Activated naive CD4-positive, alpha-beta T cell treated with anti-CD3 and anti-CD28 coated beads, Interleukin-2, amount 50 U/mL, for 72 hours (primary cell): ENCODE results near the gene MAP4K4. TPM values are rescaled to one million over a fixed set of nuclear protein-coding genes. Genes with fewer than 3 reads are reported as not detected.
A peak's percentile ranks its signal among the peaks of the same experiment; 100 is the strongest.

ENCODE experiments used
- ATAC-seq, 2 donors: fragments of 150-1000 bp; cut with Tn5 transposase; 2 replicates each; pipeline ENCODE4 v1.10.0; 2021; ENCODE audit warnings: mild to moderate bottlenecking in 2 of 2, moderate library complexity in 2 of 2
- DNase-seq, 2 donors: peaks; one replicate each; pipeline ENCODE4 v3.0.0; 2021 to 2022; ENCODE audit warnings: low spot score in 2 of 2
- H3K27ac Mint-ChIP-seq, 2 donors: one replicate each; pipeline ENCODE4 v1.8.0; 2022; ENCODE audit warnings: mild to moderate bottlenecking in 2 of 2, mixed read lengths in 2 of 2
- H3K36me3 Mint-ChIP-seq, 2 donors: one replicate each; pipeline ENCODE4 v1.8.0; 2022; ENCODE audit warnings: mixed read lengths in 2 of 2
- H3K9me3 Mint-ChIP-seq, 2 donors: one replicate each; pipeline ENCODE4 v1.8.0; 2022; ENCODE audit warnings: mixed read lengths in 2 of 2
- total RNA-seq, 2 donors: library from RNA; stranded (reverse); gene quantifications; one replicate each; pipeline ENCODE4 v1.2.3, GENCODE V29; 2022

MAP4K4 gene
- total RNA-seq, 2 donors from 2014 or later = 82.9 to 94.3 TPM

DNA sequence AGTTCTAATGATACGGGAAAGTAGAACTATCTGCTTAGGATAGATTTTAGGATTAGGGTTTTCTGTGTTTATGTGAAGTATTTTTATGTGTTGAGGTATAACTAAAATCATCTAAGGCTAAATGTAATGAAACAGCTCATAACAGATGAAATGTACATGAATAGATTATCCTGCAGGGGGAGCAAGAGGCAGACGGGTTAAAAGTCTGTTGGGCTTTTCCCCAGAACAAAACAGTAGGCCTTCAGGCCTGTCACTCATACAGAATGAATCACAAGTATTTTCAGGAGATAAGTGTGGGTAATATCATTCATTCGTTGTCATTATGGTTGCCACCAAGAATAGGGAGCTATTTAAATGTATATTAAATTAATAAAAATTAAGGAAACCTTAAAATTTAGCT is 186.4 kb downstream of the MAP4K4 start:
- peak overlapping the region in 1 of 2 donors; percentile 59 for H3K27ac Mint-ChIP-seq
- ATAC-seq (peak; percentile 72 to 92), DNase-seq (peak in 1 of 2 donors; percentile 39)
- peaks cover 0 to 32% of the 10 kb centered on the region in 2 donors for H3K36me3 Mint-ChIP-seq
- H3K9me3 Mint-ChIP-seq = peaks cover 0 to 3% of the 10 kb centered on the region in 2 donors

DNA sequence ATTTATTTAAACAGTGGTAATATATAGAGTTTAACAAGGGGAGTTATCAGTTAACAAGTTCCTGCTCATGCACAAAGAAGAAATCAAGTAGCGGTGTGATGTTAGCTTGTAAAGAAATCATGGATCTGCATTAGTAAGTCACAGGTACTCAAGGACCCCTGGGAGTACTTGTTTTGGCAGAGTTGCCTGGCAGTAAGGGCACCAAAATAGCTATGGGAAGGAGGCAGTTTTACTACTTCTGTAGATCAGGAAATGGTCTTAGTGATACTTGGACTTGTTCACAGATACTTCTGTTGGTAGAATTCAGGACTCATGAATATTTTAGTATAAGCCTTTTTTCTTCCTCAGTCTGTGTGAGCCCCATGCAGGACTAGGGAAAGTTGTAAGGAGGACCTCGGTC is 186.9 kb downstream of the MAP4K4 start:
- ATAC-seq (peak in 1 of 2 donors; percentile 37), DNase-seq (no peak)
- Mint-ChIP-seq H3K9me3 (peaks cover 0 to 3% of the 10 kb centered on the region in 2 donors), H3K36me3 (peaks cover 0 to 32% of the 10 kb centered on the region in 2 donors), H3K27ac (peak overlapping the region in 1 of 2 donors; percentile 59)

DNA sequence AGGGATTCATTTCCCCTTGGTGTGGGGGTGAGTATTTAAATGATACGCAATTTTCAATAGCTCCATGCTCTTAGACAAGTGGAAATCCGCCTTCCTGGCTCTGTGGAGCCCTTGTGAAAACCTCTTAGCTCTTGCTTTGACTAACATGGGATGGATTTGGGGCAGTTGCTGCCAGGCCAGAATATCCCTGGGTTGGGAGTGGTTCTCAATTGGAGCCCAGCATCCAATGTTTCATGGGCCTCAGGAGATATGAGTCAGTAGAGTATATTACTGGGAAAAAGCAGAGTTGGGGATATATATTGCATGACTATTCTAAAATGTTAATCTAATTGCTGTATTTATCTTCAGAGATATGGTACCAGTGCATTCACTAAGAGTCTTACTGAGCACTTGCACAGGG is 189.8 kb downstream of the MAP4K4 start:
- DNase-seq = no peak
- peaks cover 0 to 8% of the 10 kb centered on the region in 2 donors for H3K9me3 Mint-ChIP-seq
- H3K36me3 Mint-ChIP-seq = peaks cover 7 to 40% of the 10 kb centered on the region in 2 donors
- peak overlapping the region in 1 of 2 donors; percentile 56 for H3K27ac Mint-ChIP-seq
- ATAC-seq = no peak

DNA sequence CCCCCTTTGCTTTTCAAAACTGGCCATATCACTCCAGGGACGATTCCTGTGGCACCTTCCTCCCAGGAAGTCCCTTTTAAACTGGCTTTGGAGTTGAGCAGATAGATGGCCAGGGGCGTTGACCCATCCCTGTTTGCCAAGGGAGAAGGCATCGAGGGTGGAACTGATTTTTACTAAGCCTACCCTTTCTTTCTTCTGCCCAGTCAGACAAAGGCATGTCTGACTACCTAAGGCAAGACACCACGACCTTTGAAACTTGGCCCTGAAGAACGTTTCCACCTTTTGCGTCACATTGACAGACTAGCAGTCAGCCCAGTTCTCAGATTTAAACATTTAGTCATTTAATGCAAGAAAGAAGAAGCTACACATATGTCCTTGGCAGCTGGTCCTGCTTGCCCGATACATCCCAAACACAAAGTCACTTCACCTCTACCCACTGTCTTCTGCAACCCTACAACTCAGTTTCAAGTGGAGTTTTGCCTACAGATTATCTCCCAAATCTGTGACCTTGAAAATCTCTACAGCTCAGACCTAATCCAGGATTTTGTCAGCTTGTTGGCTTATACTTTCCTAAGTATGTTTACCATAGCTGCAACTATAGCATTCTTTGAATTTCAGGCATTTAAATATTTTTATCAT is 192.1 kb downstream of the MAP4K4 start:
- Mint-ChIP-seq H3K36me3 (peaks cover 22 to 58% of the 10 kb centered on the region in 2 donors), H3K9me3 (peaks cover 0 to 18% of the 10 kb centered on the region in 2 donors), H3K27ac (no peak overlapping the region)
- ATAC-seq = no peak
- DNase-seq = no peak

DNA sequence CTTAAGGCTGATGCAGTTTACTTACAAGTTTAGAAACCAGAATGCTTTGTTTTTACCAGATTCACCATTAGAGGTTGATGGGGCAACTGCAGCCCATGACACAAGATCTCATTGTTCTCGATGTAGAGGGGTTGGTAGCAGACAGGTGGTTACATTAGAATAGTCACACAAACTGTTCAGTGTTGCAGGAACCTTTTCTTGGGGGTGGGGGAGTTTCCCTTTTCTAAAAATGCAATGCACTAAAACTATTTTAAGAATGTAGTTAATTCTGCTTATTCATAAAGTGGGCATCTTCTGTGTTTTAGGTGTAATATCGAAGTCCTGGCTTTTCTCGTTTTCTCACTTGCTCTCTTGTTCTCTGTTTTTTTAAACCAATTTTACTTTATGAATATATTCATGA is 194.9 kb downstream of the MAP4K4 start:
- ATAC-seq (no peak), DNase-seq (no peak)
- peaks cover 0 to 15% of the 10 kb centered on the region in 2 donors for H3K9me3 Mint-ChIP-seq
- no peak overlapping the region for H3K27ac Mint-ChIP-seq
- peaks cover 28 to 58% of the 10 kb centered on the region in 2 donors for H3K36me3 Mint-ChIP-seq

DNA sequence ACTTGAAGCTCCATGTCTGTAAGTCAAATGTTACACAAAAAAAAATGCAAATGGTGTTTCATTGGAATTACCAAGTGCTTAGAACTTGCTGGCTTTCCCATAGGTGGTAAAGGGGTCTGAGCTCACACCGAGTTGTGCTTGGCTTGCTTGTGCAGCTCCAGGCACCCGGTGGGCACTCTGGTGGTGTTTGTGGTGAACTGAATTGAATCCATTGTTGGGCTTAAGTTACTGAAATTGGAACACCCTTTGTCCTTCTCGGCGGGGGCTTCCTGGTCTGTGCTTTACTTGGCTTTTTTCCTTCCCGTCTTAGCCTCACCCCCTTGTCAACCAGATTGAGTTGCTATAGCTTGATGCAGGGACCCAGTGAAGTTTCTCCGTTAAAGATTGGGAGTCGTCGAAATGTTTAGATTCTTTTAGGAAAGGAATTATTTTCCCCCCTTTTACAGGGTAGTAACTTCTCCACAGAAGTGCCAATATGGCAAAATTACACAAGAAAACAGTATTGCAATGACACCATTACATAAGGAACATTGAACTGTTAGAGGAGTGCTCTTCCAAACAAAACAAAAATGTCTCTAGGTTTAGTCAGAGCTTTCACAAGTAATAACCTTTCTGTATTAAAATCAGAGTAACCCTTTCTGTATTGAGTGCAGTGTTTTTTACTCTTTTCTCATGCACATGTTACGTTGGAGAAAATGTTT is 196.3 kb downstream of the MAP4K4 start:
- no peak for DNase-seq
- ATAC-seq = no peak
- Mint-ChIP-seq H3K27ac (no peak overlapping the region), H3K9me3 (peaks cover 0 to 27% of the 10 kb centered on the region in 2 donors), H3K36me3 (peaks cover 28 to 67% of the 10 kb centered on the region in 2 donors)

DNA sequence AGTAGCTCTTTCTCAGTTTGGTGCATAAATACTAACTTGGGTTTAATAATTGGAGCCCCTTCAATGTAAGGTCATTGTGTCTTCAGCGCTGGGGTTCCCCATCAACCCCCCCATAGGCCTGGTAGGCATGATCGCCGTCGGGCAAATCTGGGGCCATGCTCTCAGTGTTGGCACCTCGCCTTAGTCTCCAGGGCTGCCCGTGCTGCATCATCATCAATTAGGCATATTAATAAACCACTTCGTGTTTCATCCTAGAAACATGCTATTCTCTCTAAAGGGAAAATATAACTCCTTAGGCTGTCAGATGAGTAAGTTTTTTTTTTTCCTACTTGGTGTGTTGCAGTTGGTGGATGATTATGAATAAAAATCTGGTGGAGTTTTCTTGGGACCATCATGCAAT is 197.5 kb downstream of the MAP4K4 start:
- DNase-seq (no peak), ATAC-seq (no peak)
- Mint-ChIP-seq H3K27ac (no peak overlapping the region), H3K9me3 (peaks cover 3 to 34% of the 10 kb centered on the region in 2 donors), H3K36me3 (peaks cover 28 to 72% of the 10 kb centered on the region in 2 donors)

DNA sequence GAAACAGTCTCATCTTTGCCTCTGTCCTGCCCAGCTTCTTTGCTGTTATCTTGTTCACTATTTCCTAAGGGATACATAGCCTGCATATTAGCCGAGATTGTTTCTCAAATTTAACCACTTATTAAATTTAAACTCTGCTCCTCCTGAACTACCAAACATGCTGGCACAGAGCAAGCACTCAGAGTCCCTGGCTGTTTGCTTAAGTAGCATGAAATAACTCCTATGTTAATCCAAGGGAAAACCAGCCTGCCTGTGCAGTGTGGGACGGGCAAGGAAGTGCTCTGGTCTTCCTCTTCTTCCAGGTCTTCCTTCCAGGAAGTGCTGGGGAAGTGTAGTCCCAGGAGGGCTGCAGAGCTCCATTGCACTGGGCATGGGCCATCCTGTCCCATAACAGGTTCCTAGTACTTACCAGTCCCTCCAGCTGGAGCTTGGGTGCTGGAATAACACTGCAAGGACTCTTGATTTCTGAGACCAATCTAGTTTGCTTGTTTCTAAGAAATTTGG is 198.4 kb downstream of the MAP4K4 start:
- peaks cover 6 to 36% of the 10 kb centered on the region in 2 donors for H3K9me3 Mint-ChIP-seq
- peaks cover 28 to 70% of the 10 kb centered on the region in 2 donors for H3K36me3 Mint-ChIP-seq

DNA sequence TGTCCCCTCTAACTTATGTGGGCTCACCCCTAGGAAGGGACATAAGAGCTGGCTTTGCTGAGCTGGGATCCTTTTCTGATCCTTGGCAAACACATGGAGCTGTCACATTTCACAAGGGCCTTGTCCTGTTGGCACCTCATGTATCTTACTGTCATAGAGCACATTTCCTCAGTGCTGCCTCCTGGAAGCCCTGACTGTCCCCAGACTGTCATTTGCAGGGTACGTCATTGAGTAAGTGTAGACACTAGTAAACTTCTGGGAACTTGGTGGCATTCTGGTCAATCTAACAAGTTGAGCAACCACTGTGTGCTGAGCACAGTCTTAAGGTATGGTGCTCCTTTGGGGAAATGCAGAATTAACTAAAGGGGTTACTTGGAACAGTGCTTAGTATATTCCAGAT is 199.8 kb downstream of the MAP4K4 start:
- Mint-ChIP-seq H3K36me3 (peaks cover 30 to 71% of the 10 kb centered on the region in 2 donors), H3K27ac (peak overlapping the region in 1 of 2 donors; percentile 3), H3K9me3 (peaks cover 6 to 42% of the 10 kb centered on the region in 2 donors)
- ATAC-seq (no peak), DNase-seq (no peak)

More for the DNA sequence above, 198.4 kb downstream of the MAP4K4 start:
- ATAC-seq (no peak), DNase-seq (no peak)
- no peak overlapping the region for H3K27ac Mint-ChIP-seq

DNA sequence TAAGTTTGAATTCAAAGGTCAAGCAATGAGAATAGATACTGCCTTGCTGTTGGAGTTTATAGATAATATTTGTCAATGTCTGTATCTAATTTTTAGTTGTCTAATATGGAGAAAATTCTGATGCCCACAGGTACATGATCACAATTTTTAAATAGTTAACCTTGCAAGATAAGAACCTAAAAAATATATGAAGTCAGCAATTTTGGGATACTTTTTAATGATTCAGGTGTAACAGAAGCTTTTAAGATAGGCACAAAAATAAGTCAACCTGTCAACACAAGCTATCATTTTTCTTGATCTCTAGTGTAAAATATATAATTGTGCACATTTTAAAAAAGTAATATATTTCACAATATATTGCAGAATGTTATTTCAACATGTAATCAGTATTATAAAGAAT is 201.8 kb downstream of the MAP4K4 start:
- H3K9me3 Mint-ChIP-seq = peaks cover 6 to 45% of the 10 kb centered on the region in 2 donors
- peaks cover 16 to 64% of the 10 kb centered on the region in 2 donors for H3K36me3 Mint-ChIP-seq
- DNase-seq (no peak), ATAC-seq (no peak)
- no peak overlapping the region for H3K27ac Mint-ChIP-seq

DNA sequence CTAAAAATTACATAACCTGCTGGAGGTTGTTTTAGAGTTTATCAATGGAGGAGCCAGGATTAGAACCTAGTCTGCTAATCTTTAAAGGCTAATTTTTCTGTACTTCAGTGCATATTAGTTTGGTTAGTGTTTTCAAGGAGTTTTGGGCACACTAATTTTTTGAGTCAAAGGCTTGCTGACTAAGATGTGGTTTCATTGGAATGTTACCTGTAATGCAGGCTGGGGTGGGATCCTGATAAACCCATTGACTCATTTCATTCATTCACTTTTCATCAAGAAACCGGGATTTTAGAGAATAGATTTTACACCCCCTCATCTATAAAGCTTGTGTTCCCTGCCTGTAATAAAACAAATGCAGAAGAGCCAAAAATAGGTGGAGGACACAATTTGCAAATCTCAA is 202.4 kb downstream of the MAP4K4 start:
- ATAC-seq (peak; percentile 0 to 1), DNase-seq (no peak)
- H3K27ac Mint-ChIP-seq = peak overlapping the region; percentile 82 to 90
- H3K9me3 Mint-ChIP-seq = peaks cover 6 to 51% of the 10 kb centered on the region in 2 donors
- peaks cover 22 to 67% of the 10 kb centered on the region in 2 donors for H3K36me3 Mint-ChIP-seq

DNA sequence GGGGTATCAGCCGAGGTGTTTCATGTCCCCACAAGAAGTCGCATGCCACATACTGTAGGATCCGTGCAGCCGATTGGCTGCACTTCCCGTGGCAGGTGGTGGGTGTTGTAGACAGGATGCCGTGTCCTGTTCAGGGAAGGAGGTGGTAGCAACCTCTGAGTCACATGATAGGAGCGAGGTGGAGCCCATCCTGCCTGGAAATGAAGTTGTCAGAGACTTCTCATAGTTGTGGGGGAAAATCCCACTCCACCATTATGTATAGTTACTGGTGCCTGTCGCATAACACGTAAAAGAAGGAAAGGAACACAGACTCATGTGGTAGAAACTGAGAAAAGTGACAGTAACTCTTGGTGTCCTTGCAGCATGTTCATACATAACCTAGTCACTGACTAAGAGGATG is 202.9 kb downstream of the MAP4K4 start:
- Mint-ChIP-seq H3K9me3 (peaks cover 10 to 55% of the 10 kb centered on the region in 2 donors), H3K36me3 (peaks cover 24 to 67% of the 10 kb centered on the region in 2 donors), H3K27ac (peak overlapping the region; percentile 82 to 90)
- peak; percentile 92 to 93 for ATAC-seq
- DNase-seq = peak; percentile 49 to 78

DNA sequence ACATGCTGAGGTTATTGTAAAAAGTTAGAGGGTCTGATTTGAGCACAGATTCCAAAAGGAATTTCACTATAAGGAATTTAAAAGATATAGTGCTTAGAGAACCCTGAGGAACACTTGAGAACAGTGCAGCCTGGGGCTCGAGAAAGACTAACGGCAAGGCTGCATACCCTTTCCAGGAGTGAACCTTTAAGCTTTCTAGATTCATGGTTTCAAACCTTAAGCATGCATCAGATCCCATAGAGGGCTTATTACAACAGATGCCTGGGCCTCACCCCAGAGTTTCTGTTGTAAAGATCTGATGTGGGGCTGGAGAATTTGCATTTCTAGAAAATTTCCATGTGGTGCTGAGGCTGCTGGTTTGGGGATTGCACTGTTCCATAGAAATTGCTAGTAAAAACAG is 203.7 kb downstream of the MAP4K4 start:
- H3K9me3 Mint-ChIP-seq = peaks cover 14 to 61% of the 10 kb centered on the region in 2 donors
- DNase-seq = no peak
- H3K36me3 Mint-ChIP-seq = peaks cover 24 to 68% of the 10 kb centered on the region in 2 donors
- H3K27ac Mint-ChIP-seq = peak overlapping the region in 1 of 2 donors; percentile 82
- no peak for ATAC-seq

DNA sequence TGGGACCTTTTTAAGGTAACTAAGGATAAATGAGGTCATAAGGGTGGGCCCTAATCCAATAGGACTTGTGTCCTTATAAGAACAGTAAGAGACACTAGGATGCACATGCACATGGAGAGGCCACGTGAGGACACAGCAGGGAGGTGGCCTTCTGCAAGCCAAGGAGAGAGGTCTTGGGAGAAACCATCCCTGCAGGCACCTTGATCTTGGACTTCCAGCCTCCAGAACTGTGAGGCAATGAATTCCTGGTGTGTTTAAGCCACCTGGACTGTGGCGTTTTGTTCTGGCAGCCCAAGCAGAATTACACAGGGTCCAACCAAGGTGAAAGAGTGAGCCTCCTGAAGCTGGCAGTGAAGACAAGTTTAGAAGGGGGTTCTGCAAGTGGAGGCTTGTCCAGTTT is 204.7 kb downstream of the MAP4K4 start:
- Mint-ChIP-seq H3K27ac (no peak overlapping the region), H3K9me3 (peaks cover 15 to 61% of the 10 kb centered on the region in 2 donors), H3K36me3 (peaks cover 19 to 72% of the 10 kb centered on the region in 2 donors)
- ATAC-seq (no peak), DNase-seq (no peak)

DNA sequence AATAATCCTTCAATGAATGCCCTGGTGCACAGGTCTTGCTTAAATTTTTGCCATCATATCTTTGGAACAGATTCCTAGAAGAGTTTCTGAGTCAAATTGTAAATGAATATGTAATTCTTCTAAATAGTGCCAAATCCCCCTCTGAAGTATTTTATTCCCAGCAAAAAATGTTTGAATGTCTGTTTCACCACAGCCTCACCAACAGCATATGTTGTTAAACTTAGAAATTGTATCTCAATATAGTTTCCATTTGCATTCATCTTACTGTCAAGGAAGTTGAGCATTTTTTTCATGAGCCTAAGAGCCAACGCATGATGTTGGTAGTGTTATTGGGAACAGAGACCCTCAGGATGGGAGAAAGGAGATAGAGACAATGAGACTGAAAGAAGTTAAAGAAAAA is 207.4 kb downstream of the MAP4K4 start:
- no peak for ATAC-seq
- DNase-seq = no peak
- Mint-ChIP-seq H3K9me3 (peaks cover 22 to 56% of the 10 kb centered on the region in 2 donors), H3K27ac (no peak overlapping the region), H3K36me3 (peaks cover 31 to 66% of the 10 kb centered on the region in 2 donors)

DNA sequence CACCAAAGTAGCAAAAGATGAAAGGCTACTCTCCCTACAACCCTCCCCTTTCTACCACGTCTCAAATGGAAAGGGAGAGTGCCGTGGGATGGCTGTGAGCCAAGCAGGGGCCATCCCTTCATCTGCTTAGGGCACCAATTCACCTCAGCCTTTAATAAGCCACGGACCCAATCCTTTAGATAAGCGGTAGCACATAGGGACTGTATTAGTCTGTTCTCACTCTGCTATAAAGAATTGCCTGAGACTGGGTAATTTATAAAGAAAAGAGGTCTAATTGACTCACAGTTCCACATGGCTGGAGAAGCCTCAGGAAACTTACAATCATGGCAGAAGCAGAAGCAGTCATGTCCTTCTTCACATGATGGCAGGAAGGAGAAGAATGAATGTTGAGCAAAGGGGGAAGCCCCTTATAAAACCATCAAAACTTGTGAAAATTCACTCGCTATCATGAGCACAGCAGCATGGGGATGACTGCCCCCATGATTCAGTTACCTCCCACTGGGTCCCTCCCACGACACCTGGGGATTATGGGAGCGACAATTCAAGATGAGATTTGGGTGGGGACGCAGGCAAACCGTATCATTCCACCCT is 208.3 kb downstream of the MAP4K4 start:
- DNase-seq = no peak
- Mint-ChIP-seq H3K36me3 (peaks cover 40 to 75% of the 10 kb centered on the region in 2 donors), H3K27ac (peak overlapping the region in 1 of 2 donors; percentile 39), H3K9me3 (peaks cover 25 to 63% of the 10 kb centered on the region in 2 donors)
- peak in 1 of 2 donors; percentile 86 for ATAC-seq

DNA sequence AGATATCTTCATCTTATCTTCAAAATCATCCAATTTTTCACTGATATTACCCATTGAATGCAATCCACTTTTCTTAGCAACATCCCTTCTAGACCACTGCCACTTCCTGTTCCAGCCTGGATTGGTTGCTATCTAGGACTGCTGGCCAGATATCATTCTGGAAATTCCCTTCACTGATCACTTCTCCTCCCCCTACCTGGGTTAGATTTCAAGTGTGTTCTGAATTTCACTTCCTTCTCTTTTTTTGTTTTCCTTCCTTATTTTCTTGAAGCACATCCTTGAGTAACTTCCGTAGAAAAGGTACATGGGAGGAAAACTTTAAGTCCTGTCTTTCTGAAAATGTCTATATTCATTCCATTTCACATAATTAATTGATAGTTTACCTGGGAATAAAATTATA is 212.3 kb downstream of the MAP4K4 start:
- no peak for ATAC-seq
- H3K27ac Mint-ChIP-seq = no peak overlapping the region
- DNase-seq = no peak
- H3K9me3 Mint-ChIP-seq = peaks cover 25 to 35% of the 10 kb centered on the region in 2 donors
- H3K36me3 Mint-ChIP-seq = peaks cover 26 to 57% of the 10 kb centered on the region in 2 donors
